OCI-LY7 (cell line): ENCODE measurements around the gene FIGNL1. TPM values are rescaled to one million over a fixed set of nuclear protein-coding genes. Genes with fewer than 3 reads are reported as not detected.

ENCODE experiments used
- BruUV-seq: library from RNA; stranded (reverse); fragments of 400-500 nt; replicated peaks from 2 replicates; lab custom pipeline; 2021; lab: Mats Ljungman, UMichigan
- CTCF ChIA-PET: fragments of 300-600 bp; sonication (Branson Sonifier 250); formaldehyde crosslinking; loops from one replicate; lab custom pipeline; 2022; ENCODE audit warnings: antibody characterized with exemption; ENCODE audit not compliant: unreplicated experiment; lab: Charles Lee
- POLR2A ChIA-PET: fragments of 300-600 bp; sonication (Branson Sonifier 250); formaldehyde crosslinking; loops from one replicate; lab custom pipeline; 2022; ENCODE audit warnings: antibody characterized with exemption; lab: Charles Lee
- DNase-seq: peaks from one replicate; pipeline ENCODE4 v3.0.0-alpha.2; 2015; ENCODE audit warnings: low spot score
- H2AFZ ChIP-seq: fragments of 200-600 bp; sonication (generic), shearing (Covaris generic); 2 replicates; pipeline ENCODE4 v1.6.1; 2014; ENCODE audit warnings: mild to moderate bottlenecking, antibody characterized with exemption, low read length, moderate library complexity
- H3K27ac ChIP-seq: fragments of 200-600 bp; sonication (generic); 2 replicates; pipeline ENCODE4 v1.5.1; 2014; ENCODE audit warnings: mixed run types, low read depth, mild to moderate bottlenecking, moderate library complexity, low read length, inconsistent platforms; ENCODE audit not compliant: poor library complexity, severe bottlenecking
- H3K36me3 ChIP-seq: fragments of 200-600 bp; sonication (generic); 2 replicates; pipeline ENCODE4 v1.6.1; 2014; ENCODE audit warnings: mild to moderate bottlenecking, antibody characterized with exemption, low read length, moderate library complexity, mixed read lengths; ENCODE audit not compliant: insufficient read depth
- H3K4me1 ChIP-seq: fragments of 200-600 bp; sonication (generic); 2 replicates; pipeline ENCODE4 v1.5.1; 2014; ENCODE audit warnings: mild to moderate bottlenecking, low read length; ENCODE audit not compliant: insufficient read depth, poor library complexity, severe bottlenecking
- H3K4me2 ChIP-seq: fragments of 200-600 bp; sonication (generic); 2 replicates; pipeline ENCODE4 v1.6.1; 2014; ENCODE audit warnings: mild to moderate bottlenecking, low read length
- H3K4me3 ChIP-seq: fragments of 200-600 bp; sonication (generic); 2 replicates; pipeline ENCODE4 v1.5.1; 2014; ENCODE audit warnings: mild to moderate bottlenecking, low read depth, low read length; ENCODE audit not compliant: poor library complexity, severe bottlenecking
- H3K79me2 ChIP-seq: fragments of 200-600 bp; sonication (generic); 2 replicates; pipeline ENCODE4 v1.6.1; 2016; ENCODE audit warnings: low read depth, mild to moderate bottlenecking, low read length, moderate library complexity, mixed read lengths; ENCODE audit not compliant: insufficient read depth
- H3K9me2 ChIP-seq: fragments of 200-600 bp; sonication (generic); 2 replicates; pipeline ENCODE4 v1.6.1; 2016; ENCODE audit warnings: mild to moderate bottlenecking, low read length, mixed read lengths; ENCODE audit not compliant: insufficient read depth
- H3K9me3 ChIP-seq: fragments of 200-600 bp; sonication (generic); 2 replicates; pipeline ENCODE4 v1.6.1; 2014; ENCODE audit warnings: mild to moderate bottlenecking, mixed run types, low read length, mixed read lengths
- H4K20me1 ChIP-seq: fragments of 200-600 bp; sonication (generic); 2 replicates; pipeline ENCODE4 v1.6.1; 2014; ENCODE audit warnings: mild to moderate bottlenecking, antibody characterized with exemption, low read length, moderate library complexity, mixed read lengths; ENCODE audit not compliant: insufficient read depth
- CTCF ChIP-seq: fragments of 200-600 bp; sonication (generic); conservative IDR thresholded peaks from 2 replicates; pipeline ENCODE4 v1.5.1; 2014; ENCODE audit warnings: mild to moderate bottlenecking, antibody characterized with exemption, low read length, moderate library complexity, mixed read lengths
- EZH2phosphoT487 ChIP-seq: fragments of 200-600 bp; sonication (generic); IDR thresholded peaks from 2 replicates; pipeline ENCODE4 v1.6.1; 2018; ENCODE audit warnings: low read depth, borderline replicate concordance, mild to moderate bottlenecking, mixed run types, antibody characterized with exemption, low read length, moderate library complexity, mixed read lengths
- intact Hi-C: fragments of 100-400 bp; cut with micrococcal nuclease; formaldehyde crosslinking; loops from one replicate; pipeline ENCODE4 v1.10.0; 2022; ENCODE audit not compliant: unreplicated experiment
- total RNA-seq, 2 experiments: library from RNA; depleted of rRNA in 1 of 2; stranded (reverse); fragments of >200 nt in 1 of 2; shearing (Covaris generic) in 1 of 2; gene quantifications; 2 replicates each; pipeline ENCODE4 v1.2.3, GENCODE V29; 2014 to 2022

The FIGNL1 gene
- total RNA-seq, 2 experiments from 2014 or later: 41.5 to 55.6 TPM

GRCh38 chr7:50416527-50417182 lies 33.5 kb downstream of the FIGNL1 start:
- POLR2A ChIA-PET: interaction anchor here (0.6 to 1.8 kb wide), 8 partner anchors 16 to 1105 kb away, joined by 3 to 6 read pairs (median 3); no protein-coding TSS in a partner anchor
- peak overlapping the region; percentile 63 for H2AFZ ChIP-seq
- no peaks in the 10 kb centered on the region for H3K9me2 ChIP-seq
- peak; percentile 83 for DNase-seq
- H3K36me3 ChIP-seq: no peaks in the 10 kb centered on the region
- intact Hi-C loops: loop anchor here (2.0 to 5.0 kb wide), 3 partner anchors 42 to 112 kb away; partner anchors contain the start of gene IKZF1
- no peak overlapping the region for H3K4me3 ChIP-seq
- no peaks in the 10 kb centered on the region for H4K20me1 ChIP-seq
- peak overlapping the region; percentile 46 for H3K4me2 ChIP-seq
- H3K79me2 ChIP-seq: no peaks in the 10 kb centered on the region
- H3K9me3 ChIP-seq: no peaks in the 10 kb centered on the region
- CTCF ChIA-PET: interaction anchor here (1.5 kb wide), 1 partner anchor 281 kb away, joined by 3 read pairs; no protein-coding TSS in a partner anchor
- no peak for TF ChIP-seq EZH2phosphoT487
- no peak for TF ChIP-seq CTCF
- H3K4me1 ChIP-seq: peaks cover 42% of the 10 kb centered on the region
- BruUV-seq: no TSS peak
- H3K27ac ChIP-seq: no peak overlapping the region

- Histone ChIP-seq H3K4me1 (peaks cover 49% of the 10 kb centered on the region), H3K4me2 (peak overlapping the region; percentile 46), H4K20me1 (no peaks in the 10 kb centered on the region), H3K9me3 (no peaks in the 10 kb centered on the region), H3K36me3 (no peaks in the 10 kb centered on the region), H3K79me2 (no peaks in the 10 kb centered on the region), H2AFZ (no peak overlapping the region; the same call in 1 of the 2 replicates), H3K4me3 (no peak overlapping the region), H3K9me2 (no peaks in the 10 kb centered on the region), H3K27ac (no peak overlapping the region)
- no TSS peak for BruUV-seq
- CTCF ChIA-PET: interaction anchor here (1.5 kb wide), 1 partner anchor 280 kb away, joined by 3 read pairs; no protein-coding TSS in a partner anchor
- no peak for TF ChIP-seq CTCF
- no peak for TF ChIP-seq EZH2phosphoT487
- intact Hi-C loops: loop anchor here (2.0 to 5.0 kb wide), 3 partner anchors 41 to 111 kb away; partner anchors contain the start of gene IKZF1
- POLR2A ChIA-PET: interaction anchor here (0.6 to 1.8 kb wide), 8 partner anchors 17 to 1105 kb away, joined by 3 to 6 read pairs (median 3); no protein-coding TSS in a partner anchor
- no peak for DNase-seq
These were observed 34.2 kb downstream of the FIGNL1 start for GRCh38 chr7:50415844-50416364.
